Measurements from ENCODE around the gene LDLRAP1. TPM values are rescaled to one million over a fixed set of nuclear protein-coding genes. Genes with fewer than 3 reads are reported as not detected.

LDLRAP1 gene
- total and polyA plus RNA-seq, 9 of the 15 experiments (the other 6 are each of a cell fraction or from before 2014, with no cell fraction given) = 0.56 to 29.6 (median 16.2) TPM

- TF ChIP-seq ZNF239 (CRISPR knock-in tag; IDR thresholded peaks at IDR 0.05) (0 out of 2 replicates have a peak, but pooled peaks have one; percentile 50), ZNF449 (CRISPR knock-in tag; IDR thresholded peaks at IDR 0.05) (no peak), ZNF174 (CRISPR knock-in tag; IDR thresholded peaks at IDR 0.05) (no peak), LARP7 (IDR thresholded peaks at IDR 0.05) (0 out of 2 replicates have a peak, but pooled peaks have one; percentile 43), SIN3B (IDR thresholded peaks at IDR 0.05; ENCODE audit: low read depth) (no peak), L3MBTL2 (IDR thresholded peaks at IDR 0.05) (peak; percentile 88), RAD51 (IDR thresholded peaks at IDR 0.05; ENCODE audit: borderline replicate concordance, low read depth) (peak; percentile 51), ZC3H8 (IDR thresholded peaks at IDR 0.05) (no peak), CBX2 (IDR thresholded peaks at IDR 0.05; ENCODE audit: insufficient read depth, low read length, poor library complexity, severe bottlenecking) (no peak), LEF1 (IDR thresholded peaks at IDR 0.05) (peak; percentile 78), CBX3 (IDR thresholded peaks at IDR 0.05; ENCODE audit: borderline replicate concordance in 1 of 2, low read length in 2 of 2) (peak in 1 of 2 experiments; percentile 27; a peak in 1 of 3 replicates), HNRNPH1 (optimal IDR thresholded peaks at IDR 0.05; ENCODE audit: low read depth, low read length) (no peak), PRMT5 (CRISPR knock-in tag; IDR thresholded peaks at IDR 0.05) (no peak), PHF20 (IDR thresholded peaks at IDR 0.05; ENCODE audit: partially characterized antibody) (peak; percentile 10), NBN (IDR thresholded peaks at IDR 0.05; ENCODE audit: low read depth) (0 out of 2 replicates have a peak, but pooled peaks have one; percentile 72), SREBF1 (IDR thresholded peaks at IDR 0.05; ENCODE audit: borderline replicate concordance, low read depth, low read length) (no peak)
- TF ChIP-seq, protein P1, sequence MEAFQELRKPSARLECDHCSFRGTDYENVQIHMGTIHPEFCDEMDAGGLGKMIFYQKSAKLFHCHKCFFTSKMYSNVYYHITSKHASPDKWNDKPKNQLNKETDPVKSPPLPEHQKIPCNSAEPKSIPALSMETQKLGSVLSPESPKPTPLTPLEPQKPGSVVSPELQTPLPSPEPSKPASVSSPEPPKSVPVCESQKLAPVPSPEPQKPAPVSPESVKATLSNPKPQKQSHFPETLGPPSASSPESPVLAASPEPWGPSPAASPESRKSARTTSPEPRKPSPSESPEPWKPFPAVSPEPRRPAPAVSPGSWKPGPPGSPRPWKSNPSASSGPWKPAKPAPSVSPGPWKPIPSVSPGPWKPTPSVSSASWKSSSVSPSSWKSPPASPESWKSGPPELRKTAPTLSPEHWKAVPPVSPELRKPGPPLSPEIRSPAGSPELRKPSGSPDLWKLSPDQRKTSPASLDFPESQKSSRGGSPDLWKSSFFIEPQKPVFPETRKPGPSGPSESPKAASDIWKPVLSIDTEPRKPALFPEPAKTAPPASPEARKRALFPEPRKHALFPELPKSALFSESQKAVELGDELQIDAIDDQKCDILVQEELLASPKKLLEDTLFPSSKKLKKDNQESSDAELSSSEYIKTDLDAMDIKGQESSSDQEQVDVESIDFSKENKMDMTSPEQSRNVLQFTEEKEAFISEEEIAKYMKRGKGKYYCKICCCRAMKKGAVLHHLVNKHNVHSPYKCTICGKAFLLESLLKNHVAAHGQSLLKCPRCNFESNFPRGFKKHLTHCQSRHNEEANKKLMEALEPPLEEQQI (IDR thresholded peaks at IDR 0.05) = no peak
- TF ChIP-seq, protein P2, sequence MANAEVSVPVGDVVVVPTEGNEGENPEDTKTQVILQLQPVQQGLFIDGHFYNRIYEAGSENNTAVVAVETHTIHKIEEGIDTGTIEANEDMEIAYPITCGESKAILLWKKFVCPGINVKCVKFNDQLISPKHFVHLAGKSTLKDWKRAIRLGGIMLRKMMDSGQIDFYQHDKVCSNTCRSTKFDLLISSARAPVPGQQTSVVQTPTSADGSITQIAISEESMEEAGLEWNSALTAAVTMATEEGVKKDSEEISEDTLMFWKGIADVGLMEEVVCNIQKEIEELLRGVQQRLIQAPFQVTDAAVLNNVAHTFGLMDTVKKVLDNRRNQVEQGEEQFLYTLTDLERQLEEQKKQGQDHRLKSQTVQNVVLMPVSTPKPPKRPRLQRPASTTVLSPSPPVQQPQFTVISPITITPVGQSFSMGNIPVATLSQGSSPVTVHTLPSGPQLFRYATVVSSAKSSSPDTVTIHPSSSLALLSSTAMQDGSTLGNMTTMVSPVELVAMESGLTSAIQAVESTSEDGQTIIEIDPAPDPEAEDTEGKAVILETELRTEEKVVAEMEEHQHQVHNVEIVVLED (CRISPR knock-in tag; IDR thresholded peaks at IDR 0.05) = peak; percentile 12; the same call in 1 of the 2 replicates
- TF ChIP-seq, protein P3, sequence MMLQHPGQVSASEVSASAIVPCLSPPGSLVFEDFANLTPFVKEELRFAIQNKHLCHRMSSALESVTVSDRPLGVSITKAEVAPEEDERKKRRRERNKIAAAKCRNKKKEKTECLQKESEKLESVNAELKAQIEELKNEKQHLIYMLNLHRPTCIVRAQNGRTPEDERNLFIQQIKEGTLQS (IDR thresholded peaks at IDR 0.05) = no peak
- TF ChIP-seq, protein P3 (CRISPR knock-in tag; conservative IDR thresholded peaks at IDR 0.05) = no peak
- TF ChIP-seq, protein P4, sequence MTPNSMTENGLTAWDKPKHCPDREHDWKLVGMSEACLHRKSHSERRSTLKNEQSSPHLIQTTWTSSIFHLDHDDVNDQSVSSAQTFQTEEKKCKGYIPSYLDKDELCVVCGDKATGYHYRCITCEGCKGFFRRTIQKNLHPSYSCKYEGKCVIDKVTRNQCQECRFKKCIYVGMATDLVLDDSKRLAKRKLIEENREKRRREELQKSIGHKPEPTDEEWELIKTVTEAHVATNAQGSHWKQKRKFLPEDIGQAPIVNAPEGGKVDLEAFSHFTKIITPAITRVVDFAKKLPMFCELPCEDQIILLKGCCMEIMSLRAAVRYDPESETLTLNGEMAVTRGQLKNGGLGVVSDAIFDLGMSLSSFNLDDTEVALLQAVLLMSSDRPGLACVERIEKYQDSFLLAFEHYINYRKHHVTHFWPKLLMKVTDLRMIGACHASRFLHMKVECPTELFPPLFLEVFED (CRISPR knock-in tag; conservative IDR thresholded peaks at IDR 0.05) = no peak
Measured at GRCh38 chr1:25549273-25550154, 6.1 kb downstream of the LDLRAP1 start (continued).

All from K562 (cell line).